ENCODE data around the gene TRIM7.

DNA sequence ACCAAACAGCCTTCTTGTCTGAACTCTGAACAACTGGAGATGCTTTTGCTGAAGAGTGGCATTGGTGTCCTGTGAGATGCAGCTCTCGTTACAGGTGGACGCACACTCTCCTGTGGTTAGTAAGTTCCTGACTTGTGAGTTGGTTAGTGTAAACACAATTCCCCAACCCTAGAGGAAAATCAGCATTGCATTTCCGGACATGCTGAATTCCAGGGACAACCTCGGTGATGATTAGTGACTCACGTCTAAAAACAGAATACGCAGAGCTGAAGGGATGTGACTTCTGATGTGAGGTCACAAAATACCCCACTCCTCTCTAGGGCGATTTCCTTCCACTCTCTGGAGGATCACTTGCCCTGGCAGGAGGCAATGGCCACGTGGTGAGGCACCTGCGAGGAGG, 52.6 kb downstream of the TRIM7 start:
- TF ChIP-seq, protein P1, sequence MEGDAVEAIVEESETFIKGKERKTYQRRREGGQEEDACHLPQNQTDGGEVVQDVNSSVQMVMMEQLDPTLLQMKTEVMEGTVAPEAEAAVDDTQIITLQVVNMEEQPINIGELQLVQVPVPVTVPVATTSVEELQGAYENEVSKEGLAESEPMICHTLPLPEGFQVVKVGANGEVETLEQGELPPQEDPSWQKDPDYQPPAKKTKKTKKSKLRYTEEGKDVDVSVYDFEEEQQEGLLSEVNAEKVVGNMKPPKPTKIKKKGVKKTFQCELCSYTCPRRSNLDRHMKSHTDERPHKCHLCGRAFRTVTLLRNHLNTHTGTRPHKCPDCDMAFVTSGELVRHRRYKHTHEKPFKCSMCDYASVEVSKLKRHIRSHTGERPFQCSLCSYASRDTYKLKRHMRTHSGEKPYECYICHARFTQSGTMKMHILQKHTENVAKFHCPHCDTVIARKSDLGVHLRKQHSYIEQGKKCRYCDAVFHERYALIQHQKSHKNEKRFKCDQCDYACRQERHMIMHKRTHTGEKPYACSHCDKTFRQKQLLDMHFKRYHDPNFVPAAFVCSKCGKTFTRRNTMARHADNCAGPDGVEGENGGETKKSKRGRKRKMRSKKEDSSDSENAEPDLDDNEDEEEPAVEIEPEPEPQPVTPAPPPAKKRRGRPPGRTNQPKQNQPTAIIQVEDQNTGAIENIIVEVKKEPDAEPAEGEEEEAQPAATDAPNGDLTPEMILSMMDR (conservative IDR thresholded peaks at IDR 0.05; ENCODE audit: low read depth in 2 of 2) = no peak
- TF ChIP-seq POLR2AphosphoS5 (IDR thresholded peaks at IDR 0.05; ENCODE audit: low read depth) (no peak), EZH2 (IDR thresholded peaks at IDR 0.05; ENCODE audit: low read depth, unreplicated experiment) (no peak), JUNB (IDR thresholded peaks at IDR 0.05; ENCODE audit: unreplicated experiment) (no peak), NANOG (IDR thresholded peaks at IDR 0.05; ENCODE audit: borderline replicate concordance) (no peak), EZH2phosphoT487 (IDR thresholded peaks at IDR 0.05; ENCODE audit: unreplicated experiment) (no peak), CREB1 (CRISPR knock-in tag; IDR thresholded peaks at IDR 0.05; ENCODE audit: low read depth) (no peak), ZNF114 (CRISPR knock-in tag; IDR thresholded peaks at IDR 0.05) (no peak)
- TF ChIP-seq, protein P2, sequence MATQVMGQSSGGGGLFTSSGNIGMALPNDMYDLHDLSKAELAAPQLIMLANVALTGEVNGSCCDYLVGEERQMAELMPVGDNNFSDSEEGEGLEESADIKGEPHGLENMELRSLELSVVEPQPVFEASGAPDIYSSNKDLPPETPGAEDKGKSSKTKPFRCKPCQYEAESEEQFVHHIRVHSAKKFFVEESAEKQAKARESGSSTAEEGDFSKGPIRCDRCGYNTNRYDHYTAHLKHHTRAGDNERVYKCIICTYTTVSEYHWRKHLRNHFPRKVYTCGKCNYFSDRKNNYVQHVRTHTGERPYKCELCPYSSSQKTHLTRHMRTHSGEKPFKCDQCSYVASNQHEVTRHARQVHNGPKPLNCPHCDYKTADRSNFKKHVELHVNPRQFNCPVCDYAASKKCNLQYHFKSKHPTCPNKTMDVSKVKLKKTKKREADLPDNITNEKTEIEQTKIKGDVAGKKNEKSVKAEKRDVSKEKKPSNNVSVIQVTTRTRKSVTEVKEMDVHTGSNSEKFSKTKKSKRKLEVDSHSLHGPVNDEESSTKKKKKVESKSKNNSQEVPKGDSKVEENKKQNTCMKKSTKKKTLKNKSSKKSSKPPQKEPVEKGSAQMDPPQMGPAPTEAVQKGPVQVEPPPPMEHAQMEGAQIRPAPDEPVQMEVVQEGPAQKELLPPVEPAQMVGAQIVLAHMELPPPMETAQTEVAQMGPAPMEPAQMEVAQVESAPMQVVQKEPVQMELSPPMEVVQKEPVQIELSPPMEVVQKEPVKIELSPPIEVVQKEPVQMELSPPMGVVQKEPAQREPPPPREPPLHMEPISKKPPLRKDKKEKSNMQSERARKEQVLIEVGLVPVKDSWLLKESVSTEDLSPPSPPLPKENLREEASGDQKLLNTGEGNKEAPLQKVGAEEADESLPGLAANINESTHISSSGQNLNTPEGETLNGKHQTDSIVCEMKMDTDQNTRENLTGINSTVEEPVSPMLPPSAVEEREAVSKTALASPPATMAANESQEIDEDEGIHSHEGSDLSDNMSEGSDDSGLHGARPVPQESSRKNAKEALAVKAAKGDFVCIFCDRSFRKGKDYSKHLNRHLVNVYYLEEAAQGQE (IDR thresholded peaks at IDR 0.05; ENCODE audit: unreplicated experiment) = no peak
- TF ChIP-seq, protein P3, sequence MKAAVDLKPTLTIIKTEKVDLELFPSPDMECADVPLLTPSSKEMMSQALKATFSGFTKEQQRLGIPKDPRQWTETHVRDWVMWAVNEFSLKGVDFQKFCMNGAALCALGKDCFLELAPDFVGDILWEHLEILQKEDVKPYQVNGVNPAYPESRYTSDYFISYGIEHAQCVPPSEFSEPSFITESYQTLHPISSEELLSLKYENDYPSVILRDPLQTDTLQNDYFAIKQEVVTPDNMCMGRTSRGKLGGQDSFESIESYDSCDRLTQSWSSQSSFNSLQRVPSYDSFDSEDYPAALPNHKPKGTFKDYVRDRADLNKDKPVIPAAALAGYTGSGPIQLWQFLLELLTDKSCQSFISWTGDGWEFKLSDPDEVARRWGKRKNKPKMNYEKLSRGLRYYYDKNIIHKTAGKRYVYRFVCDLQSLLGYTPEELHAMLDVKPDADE (IDR thresholded peaks at IDR 0.05) = no peak
